Body of pancreas (tissue), 4 donors: ENCODE data around the gene TRERF1.

Source experiments
- POLR2A ChIP-seq, 3 donors: fragments of 450-650 bp; IDR thresholded peaks; one replicate each; pipeline ENCODE4 v1.6.1; 2016; ENCODE audit warnings: antibody characterized with exemption in 3 of 3, mild to moderate bottlenecking in 2 of 3
- TF ChIP-seq, protein P1 (sequence below), 7 experiments: fragments of 450-650 bp in 4 of 7; fragments of 200-600 bp in 3 of 7; sonication (generic) in 3 of 7; IDR thresholded peaks; one replicate each; pipeline ENCODE4 v1.5.1; 2016 to 2019; ENCODE audit warnings: antibody characterized with exemption in 7 of 7

DNA sequence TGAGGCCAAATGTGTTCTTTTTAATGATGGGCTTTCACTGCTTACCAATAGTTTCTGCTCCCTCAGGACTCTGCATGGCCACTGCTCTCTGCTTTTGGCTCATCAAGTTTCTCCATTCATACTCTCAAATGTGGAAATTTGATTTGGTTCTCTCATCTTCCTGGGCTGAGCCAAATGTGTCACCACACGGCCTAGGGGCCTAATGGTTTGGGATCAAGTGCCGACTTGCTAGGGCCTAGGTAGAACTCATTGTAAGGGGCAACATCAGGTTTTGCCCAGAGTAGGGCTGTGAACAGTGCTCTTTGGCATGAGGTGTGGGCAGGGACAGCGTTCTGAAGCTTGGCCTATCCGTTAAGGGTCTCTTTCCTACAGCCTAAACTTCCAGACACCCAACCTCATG, 230.2 kb downstream of the TRERF1 start:
- TF ChIP-seq, protein P1, sequence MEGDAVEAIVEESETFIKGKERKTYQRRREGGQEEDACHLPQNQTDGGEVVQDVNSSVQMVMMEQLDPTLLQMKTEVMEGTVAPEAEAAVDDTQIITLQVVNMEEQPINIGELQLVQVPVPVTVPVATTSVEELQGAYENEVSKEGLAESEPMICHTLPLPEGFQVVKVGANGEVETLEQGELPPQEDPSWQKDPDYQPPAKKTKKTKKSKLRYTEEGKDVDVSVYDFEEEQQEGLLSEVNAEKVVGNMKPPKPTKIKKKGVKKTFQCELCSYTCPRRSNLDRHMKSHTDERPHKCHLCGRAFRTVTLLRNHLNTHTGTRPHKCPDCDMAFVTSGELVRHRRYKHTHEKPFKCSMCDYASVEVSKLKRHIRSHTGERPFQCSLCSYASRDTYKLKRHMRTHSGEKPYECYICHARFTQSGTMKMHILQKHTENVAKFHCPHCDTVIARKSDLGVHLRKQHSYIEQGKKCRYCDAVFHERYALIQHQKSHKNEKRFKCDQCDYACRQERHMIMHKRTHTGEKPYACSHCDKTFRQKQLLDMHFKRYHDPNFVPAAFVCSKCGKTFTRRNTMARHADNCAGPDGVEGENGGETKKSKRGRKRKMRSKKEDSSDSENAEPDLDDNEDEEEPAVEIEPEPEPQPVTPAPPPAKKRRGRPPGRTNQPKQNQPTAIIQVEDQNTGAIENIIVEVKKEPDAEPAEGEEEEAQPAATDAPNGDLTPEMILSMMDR (IDR thresholded peaks at IDR 0.05), result no peak
- no peak for TF ChIP-seq POLR2A (IDR thresholded peaks at IDR 0.05)
